HG03565 (cell line): Measurements from ENCODE around the gene BTRC.
"Not testable (repeated sequence)": the region's sequence is repeated elsewhere in the genome, so short reads cannot be mapped to it uniquely, and the experiment has no call there.

Experiments
- ATAC-seq: cut with Tn5 transposase; IDR thresholded peaks from one replicate; pipeline ENCODE4 v1.9.1; 2021; ENCODE audit warnings: mild to moderate bottlenecking, moderate library complexity; ENCODE audit not compliant: unreplicated experiment

The BTRC gene

GRCh38 chr10:101341438-101341837 lies 12.5 kb upstream of the BTRC start:
- ATAC-seq: no peak

GRCh38 chr10:101346177-101346576 lies 7.8 kb upstream of the BTRC start:
- ATAC-seq: no peak

GRCh38 chr10:101351017-101351416 lies 2.9 kb upstream of the BTRC start:
- no peak for ATAC-seq

- ATAC-seq: no peak
Observed at GRCh38 chr10:101351477-101351876, 2.5 kb upstream of the BTRC start.

- not testable (repeated sequence) for ATAC-seq
Observed at GRCh38 chr10:101352857-101353256, 1.1 kb upstream of the BTRC start.

GRCh38 chr10:101354328-101355071 lies 535 bp downstream of the BTRC start:
- ATAC-seq: no peak

GRCh38 chr10:101355072-101355706 lies 1.2 kb downstream of the BTRC start:
- ATAC-seq: no peak

GRCh38 chr10:101356132-101356531 lies 2.2 kb downstream of the BTRC start:
- no peak for ATAC-seq

GRCh38 chr10:101357958-101358357 lies 4.0 kb downstream of the BTRC start:
- no peak for ATAC-seq

- no peak for ATAC-seq
Observed at GRCh38 chr10:101358706-101359300, 4.8 kb downstream of the BTRC start.

- ATAC-seq: not testable (repeated sequence)
Observed at GRCh38 chr10:101360090-101360489, 6.1 kb downstream of the BTRC start.

- not testable (repeated sequence) for ATAC-seq
Observed at GRCh38 chr10:101360841-101361240, 6.9 kb downstream of the BTRC start.

- ATAC-seq: no peak
Observed at GRCh38 chr10:101363850-101364400, 10.0 kb downstream of the BTRC start.

GRCh38 chr10:101364721-101365120 lies 10.8 kb downstream of the BTRC start:
- ATAC-seq: no peak

- ATAC-seq: no peak
Observed at GRCh38 chr10:101367569-101368453, 13.8 kb downstream of the BTRC start.

- ATAC-seq: no peak
Observed at GRCh38 chr10:101373063-101373462, 19.1 kb downstream of the BTRC start.

- not testable (repeated sequence) for ATAC-seq
Observed at GRCh38 chr10:101373993-101374392, 20.0 kb downstream of the BTRC start.

- ATAC-seq: no peak
Observed at GRCh38 chr10:101375076-101375475, 21.1 kb downstream of the BTRC start.

GRCh38 chr10:101379663-101380352 lies 25.8 kb downstream of the BTRC start:
- ATAC-seq: no peak

- ATAC-seq: no peak
Observed at GRCh38 chr10:101380353-101381017, 26.5 kb downstream of the BTRC start.
